WERI-Rb-1 (cell line): ENCODE measurements around the gene DBT.

Experiments used
- DNase-seq: peaks from one replicate; pipeline ENCODE4 v3.0.0-alpha.2; 2020
- H3K27ac ChIP-seq: fragments of 250-450 bp; sonication (Bioruptor Pico); 2 replicates; pipeline ENCODE4 v1.5.1; 2020; ENCODE audit warnings: mild to moderate bottlenecking, moderate library complexity
- H3K27me3 ChIP-seq: fragments of 250-450 bp; sonication (Bioruptor Pico); 2 replicates; pipeline ENCODE4 v1.5.1; 2021; ENCODE audit warnings: mild to moderate bottlenecking, low read depth, moderate library complexity; ENCODE audit not compliant: insufficient read depth, severe bottlenecking
- H3K36me3 ChIP-seq: fragments of 250-450 bp; sonication (Bioruptor Pico); 2 replicates; pipeline ENCODE4 v1.5.1; 2020; ENCODE audit warnings: mild to moderate bottlenecking, moderate library complexity
- H3K4me3 ChIP-seq: 2 replicates; pipeline ENCODE4 v1.5.1; 2011; ENCODE audit warnings: low read depth, mild to moderate bottlenecking, control low read depth, low read length
- H3K9me3 ChIP-seq: fragments of 250-450 bp; sonication (Bioruptor Pico); 2 replicates; pipeline ENCODE4 v1.5.1; 2021; ENCODE audit warnings: mild to moderate bottlenecking, moderate library complexity; ENCODE audit not compliant: severe bottlenecking
- TF ChIP-seq, protein P1 (sequence below): IDR thresholded peaks from 2 replicates; pipeline ENCODE4 v1.5.1; 2011; ENCODE audit warnings: low read depth, mild to moderate bottlenecking, control low read depth, inconsistent platforms, low read length

The DBT gene

DNA sequence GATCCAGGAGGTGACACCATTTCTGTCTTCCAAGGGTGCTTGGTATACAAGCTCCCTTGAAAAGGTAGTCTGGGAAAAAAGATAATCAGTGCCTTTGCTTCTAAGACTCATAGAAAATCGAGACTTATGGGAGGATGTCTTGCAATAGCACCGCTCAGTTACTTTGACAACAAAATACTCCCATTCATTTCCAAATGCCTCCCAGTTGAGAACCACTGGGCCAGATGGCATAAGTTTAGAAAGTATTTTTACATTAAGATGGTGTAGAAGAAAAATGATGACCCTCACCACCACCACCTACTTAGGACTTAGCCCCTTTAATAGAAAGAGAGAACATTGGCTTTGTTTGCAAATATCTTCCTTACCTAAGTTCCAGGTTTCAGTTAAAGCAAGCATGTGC lies 112.0 kb downstream of the DBT start:
- no peaks in the 10 kb centered on the region for H3K9me3 ChIP-seq
- DNase-seq = no peak
- H3K36me3 ChIP-seq = peaks cover 51% of the 10 kb centered on the region
- TF ChIP-seq, protein P1, sequence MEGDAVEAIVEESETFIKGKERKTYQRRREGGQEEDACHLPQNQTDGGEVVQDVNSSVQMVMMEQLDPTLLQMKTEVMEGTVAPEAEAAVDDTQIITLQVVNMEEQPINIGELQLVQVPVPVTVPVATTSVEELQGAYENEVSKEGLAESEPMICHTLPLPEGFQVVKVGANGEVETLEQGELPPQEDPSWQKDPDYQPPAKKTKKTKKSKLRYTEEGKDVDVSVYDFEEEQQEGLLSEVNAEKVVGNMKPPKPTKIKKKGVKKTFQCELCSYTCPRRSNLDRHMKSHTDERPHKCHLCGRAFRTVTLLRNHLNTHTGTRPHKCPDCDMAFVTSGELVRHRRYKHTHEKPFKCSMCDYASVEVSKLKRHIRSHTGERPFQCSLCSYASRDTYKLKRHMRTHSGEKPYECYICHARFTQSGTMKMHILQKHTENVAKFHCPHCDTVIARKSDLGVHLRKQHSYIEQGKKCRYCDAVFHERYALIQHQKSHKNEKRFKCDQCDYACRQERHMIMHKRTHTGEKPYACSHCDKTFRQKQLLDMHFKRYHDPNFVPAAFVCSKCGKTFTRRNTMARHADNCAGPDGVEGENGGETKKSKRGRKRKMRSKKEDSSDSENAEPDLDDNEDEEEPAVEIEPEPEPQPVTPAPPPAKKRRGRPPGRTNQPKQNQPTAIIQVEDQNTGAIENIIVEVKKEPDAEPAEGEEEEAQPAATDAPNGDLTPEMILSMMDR = no peak
- H3K4me3 ChIP-seq = no peak overlapping the region
- H3K27me3 ChIP-seq = no peaks in the 10 kb centered on the region
- no peak overlapping the region for H3K27ac ChIP-seq
